ENCODE results near the gene SMOC2.
"Not testable (repeated sequence)": the region's sequence is repeated elsewhere in the genome, so short reads cannot be mapped to it uniquely, and the experiment has no call there.

SMOC2 gene

DNA sequence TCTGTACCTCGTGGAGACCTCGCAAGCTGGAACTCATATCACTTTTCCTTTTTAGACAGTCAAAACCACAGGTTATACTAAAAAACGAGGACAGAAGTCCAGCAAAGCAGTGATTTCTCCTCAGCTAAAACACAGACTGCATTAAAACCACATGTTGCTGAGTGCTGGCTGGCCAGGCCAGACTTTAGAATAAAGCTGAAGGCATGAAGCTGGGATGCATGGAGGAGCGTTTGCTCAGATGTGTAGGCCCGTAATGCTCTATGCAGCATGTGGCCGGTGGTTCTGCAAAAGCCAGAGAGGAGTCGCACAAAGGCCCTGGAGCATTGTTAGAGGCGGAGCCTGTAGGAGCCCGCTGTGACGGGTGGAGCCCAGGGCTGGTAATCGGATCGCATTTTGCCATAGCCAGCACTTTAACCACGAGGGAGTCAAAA, 83.6 kb downstream of the SMOC2 start:
- no peak for DNase-seq

DNA sequence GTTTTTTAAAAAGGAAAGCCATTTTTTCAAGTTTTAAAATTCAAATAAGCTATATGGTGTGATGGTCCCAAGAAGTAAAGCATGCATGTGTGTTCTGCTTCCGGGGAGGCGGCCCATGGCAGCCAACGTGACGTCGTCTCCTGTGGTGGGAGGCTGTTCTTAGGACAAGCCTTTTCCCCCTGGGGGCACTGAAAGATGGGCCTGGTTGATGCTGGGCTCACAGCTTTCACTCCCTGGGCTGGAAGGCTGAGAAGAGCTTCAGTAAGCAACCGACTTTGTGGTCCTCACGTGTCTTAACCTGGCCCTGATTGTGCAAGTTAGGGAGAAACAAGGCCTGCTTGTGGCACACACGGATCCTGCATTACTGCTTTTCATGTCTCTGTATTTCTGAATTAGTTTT, 84.1 kb downstream of the SMOC2 start:
- DNase-seq: no peak

DNA sequence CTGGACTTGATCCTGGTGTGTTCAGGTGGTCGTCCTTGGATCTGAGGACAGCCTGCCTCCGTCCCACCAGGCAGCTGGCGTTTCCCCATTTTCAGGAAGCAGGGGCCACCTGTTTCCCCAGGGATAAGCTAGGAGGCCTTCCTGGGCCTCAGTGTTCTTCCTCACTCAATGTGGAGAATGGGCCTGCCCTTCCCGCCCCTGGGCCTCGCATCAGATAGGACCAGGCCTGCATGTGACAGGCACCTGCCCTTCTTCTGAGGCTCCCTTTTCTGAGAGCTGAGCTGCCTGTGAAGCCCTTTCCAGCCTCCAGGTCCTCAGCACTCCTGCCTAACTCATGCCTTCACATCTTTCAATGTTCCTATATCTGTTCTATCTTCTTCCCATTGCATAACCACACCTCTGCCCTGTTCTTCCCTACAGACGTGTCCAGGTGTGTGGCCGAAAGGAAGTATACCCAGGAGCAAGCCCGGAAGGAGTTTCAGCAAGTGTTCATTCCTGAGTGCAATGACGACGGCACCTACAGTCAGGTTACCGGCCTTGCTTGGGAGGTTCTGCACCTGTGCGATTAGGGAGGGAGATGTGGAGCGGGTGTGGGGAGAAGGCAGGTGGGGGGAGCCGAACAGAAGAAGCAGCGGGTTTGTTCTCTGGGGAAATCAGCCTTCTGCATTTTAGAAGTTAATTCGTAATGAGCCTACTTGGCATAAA, 85.1 kb downstream of the SMOC2 start:
- no peak for DNase-seq

DNA sequence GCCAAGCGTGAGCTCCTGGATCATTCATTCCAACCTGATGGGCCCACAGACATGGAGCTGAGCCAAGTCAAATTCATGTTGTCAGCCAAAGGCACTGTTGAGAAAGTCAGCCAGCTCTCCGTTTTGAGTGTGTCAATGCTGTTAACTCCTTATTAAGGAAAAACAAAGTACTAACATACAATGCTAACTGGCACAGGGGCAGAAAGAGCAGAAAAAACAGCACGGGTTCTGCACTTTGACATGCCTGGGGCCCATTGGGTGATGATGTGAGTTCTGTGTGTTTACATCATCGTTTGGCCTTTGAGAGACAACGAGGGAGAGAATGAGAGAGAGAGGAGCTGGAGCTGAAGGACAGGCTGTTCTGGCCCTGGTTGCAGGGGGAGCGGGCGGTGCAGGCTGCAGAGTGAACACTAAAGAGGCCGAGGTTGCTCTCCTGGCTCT, 85.9 kb downstream of the SMOC2 start:
- DNase-seq: no peak

- no peak for DNase-seq
These were observed 86.6 kb downstream of the SMOC2 start for GRCh38 chr6:168527451-168528210.

DNA sequence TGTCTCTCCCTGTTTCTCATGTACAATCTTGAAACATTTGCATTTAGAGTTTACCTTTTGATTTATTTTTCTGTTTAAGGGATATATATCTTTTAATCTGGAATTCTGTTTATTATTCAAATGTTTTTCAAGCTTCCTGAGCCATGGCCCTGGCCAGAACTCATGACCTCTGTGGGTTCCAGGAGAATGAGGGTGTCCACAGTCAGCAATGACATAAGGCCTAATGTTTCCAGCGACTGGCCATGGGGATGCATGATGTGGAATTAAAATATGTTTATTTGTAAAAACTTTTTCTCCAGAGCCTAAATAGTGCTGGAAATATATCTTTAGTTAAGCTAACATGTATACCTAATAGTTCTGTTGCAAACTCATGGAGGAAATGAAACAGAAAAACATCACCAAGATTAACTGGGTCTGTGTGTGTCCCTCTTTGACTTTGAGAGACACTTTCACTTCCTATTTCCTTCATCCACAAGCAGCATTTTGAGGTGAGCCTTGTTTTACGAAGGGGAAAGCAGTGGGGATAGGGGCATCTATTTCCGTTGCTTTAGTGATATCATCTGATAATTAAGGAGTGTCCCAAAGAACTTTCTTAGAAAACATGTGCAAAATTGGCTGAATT, 87.6 kb downstream of the SMOC2 start:
- no peak for DNase-seq

DNA sequence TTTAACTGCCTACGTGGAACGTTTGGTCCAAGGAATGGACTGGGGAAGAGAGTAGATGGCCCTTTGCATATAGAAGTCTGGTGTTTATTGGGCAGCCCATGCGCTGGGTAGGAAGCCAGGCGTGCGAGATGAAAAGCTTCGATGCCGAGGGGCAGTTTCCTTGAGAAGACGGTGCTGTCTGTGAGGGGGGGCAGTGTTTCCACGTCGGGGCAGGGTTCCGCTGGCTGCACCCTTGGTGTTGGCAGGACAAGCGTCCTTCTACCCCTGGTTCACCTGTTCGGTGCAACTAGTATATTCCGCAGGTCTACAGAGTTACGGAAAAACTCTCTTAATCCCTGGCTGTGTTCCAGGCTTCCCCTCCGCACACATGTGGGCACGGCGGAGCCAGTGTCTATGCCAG, 88.2 kb downstream of the SMOC2 start:
- DNase-seq: no peak

GRCh38 chr6:168530653-168531071, 89.7 kb downstream of the SMOC2 start:
- no peak for DNase-seq

DNA sequence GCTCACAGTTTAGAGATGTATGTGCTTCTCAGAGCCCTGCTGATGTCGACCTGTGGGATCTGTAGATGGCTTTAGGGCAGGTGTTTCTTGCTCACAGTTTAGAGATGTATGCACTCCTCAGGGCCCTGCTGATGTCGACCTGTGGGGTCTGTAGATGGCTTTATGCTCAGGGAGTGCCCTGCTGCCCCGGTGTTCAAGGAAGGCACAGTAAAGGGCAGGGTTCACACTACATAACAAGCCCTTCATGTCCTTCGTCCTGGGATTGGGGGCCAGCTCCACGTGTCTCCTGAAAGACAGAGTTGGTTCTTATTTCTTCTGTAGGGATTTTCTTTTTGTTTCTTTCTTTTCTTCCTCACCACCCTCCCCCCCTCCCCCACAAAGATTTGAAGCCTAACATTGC, 91.1 kb downstream of the SMOC2 start:
- DNase-seq: no peak

DNA sequence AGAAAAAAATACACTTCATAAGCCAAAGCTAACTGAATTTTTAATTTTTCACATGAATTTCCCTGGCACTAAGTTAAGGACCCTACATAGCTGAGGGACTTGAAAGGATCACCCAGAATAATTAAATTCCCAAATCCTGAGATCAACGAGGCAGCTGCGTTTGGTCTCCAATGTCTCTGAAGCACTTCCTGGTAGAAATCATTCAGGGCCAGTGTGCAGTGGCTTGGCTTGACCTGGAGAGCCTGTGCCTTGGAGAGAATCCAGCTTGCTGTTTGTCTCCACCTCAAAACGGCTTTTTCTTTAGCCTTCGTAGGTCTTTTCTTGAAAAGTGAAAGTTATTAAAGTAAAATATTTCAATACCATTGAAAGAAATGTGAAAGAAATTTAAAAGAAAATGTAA, 92.4 kb downstream of the SMOC2 start:
- DNase-seq: no peak

- no peak for DNase-seq
These were observed 93.3 kb downstream of the SMOC2 start for GRCh38 chr6:168534265-168534664.

GRCh38 chr6:168535711-168536110, 94.7 kb downstream of the SMOC2 start:
- DNase-seq: no peak

DNA sequence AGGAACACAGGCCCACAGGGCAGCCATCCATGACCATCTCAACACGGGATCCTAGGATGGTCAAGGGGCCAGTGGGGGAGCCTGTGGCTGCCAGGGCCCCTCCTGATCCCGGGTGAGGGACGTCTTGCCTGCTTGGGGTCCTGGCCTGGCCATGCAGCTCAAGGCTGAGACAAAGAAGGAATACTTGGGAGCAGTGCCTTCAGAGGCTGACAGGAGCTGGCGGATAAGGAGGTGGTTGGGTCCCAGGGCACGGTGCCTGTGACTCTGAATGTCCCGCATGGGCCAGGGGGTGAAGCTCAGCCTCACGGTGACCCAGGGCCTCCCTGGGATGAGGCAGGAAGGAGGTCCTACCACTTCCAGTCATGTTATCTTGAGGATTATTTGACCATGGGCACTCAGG, 95.2 kb downstream of the SMOC2 start:
- no peak for DNase-seq

GRCh38 chr6:168536665-168537539, 95.9 kb downstream of the SMOC2 start:
- no peak for DNase-seq

GRCh38 chr6:168537540-168537884, 96.5 kb downstream of the SMOC2 start:
- no peak for DNase-seq

- DNase-seq: not testable (repeated sequence)
These were observed 97.4 kb downstream of the SMOC2 start for GRCh38 chr6:168538188-168538891.

- DNase-seq: no peak
These were observed 98.2 kb downstream of the SMOC2 start for GRCh38 chr6:168538892-168539811.

DNA sequence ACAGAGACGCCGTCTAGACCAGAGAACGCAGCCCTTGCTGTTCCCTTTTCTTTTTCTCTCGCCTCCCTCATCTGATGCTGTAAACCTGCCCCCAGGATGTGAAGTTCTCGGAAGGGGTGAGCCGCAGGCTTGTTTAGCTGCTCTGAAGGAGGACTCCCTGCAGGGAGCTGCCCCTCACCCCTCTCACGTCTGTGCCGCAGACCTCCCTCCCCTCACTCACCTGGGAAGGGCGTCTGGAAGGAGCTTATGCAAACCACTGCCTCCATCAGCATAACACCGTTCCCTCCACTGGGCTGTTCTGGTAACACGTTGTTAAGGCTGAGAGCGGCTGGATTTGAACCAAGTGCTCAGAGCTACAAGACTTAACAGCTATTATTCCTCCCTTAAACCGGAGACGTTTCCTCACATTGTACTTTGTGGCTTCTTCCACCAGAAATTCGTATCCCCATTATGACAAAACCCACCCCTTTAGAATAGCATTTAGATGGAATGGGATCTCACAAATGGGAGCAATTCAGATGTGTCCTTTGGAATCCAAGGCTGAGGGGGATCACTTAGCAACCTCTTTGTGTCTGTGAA, 99.8 kb downstream of the SMOC2 start:
- no peak for DNase-seq

DNA sequence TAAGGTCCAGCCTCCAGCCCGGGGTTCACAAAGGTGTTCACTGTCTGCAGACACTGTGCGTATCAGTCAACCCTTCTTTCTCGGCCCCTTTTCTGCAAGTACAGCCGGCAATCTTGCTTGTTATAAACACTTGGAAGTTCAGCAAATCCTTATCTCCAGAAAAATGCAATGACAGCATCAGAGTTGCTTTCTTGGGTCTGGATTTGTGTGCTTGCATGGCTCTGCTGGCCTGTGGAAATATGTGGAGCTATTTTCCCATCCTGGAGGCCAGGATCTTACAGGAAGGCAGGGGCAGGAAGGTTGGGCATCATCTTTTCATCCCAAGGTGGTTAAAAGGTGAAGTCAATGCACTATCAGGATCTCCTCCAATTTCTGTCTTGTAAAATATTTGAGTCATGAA, 100.3 kb downstream of the SMOC2 start:
- no peak for DNase-seq

- no peak for DNase-seq
These were observed 101.3 kb downstream of the SMOC2 start for GRCh38 chr6:168542301-168542700.

- DNase-seq: no peak
These were observed 104.4 kb downstream of the SMOC2 start for GRCh38 chr6:168545428-168545827.
